GM23338 (cell line): ENCODE measurements around the gene DDIT3. TPM values are rescaled to one million over a fixed set of nuclear protein-coding genes. Genes with fewer than 3 reads are reported as not detected.
A peak's percentile ranks its signal among the peaks of the same experiment; 100 is the strongest.

Experiments used
- ATAC-seq: fragments of 200-7000 bp; cut with Tn5 transposase; 3 replicates; pipeline ENCODE4 v1.9.1; 2020
- DNase-seq: peaks from one replicate; pipeline ENCODE4 v3.0.0-alpha.2; 2015; ENCODE audit warnings: low spot score
- H2AFZ ChIP-seq: fragments of 200-600 bp; sonication (generic); 2 replicates; pipeline ENCODE4 v1.8.0; 2016; ENCODE audit warnings: antibody characterized with exemption, mild to moderate bottlenecking, moderate library complexity
- H3F3A ChIP-seq: fragments of 200-600 bp; sonication (generic); replicated peaks from 2 replicates; pipeline ENCODE4 v1.8.0; 2017; ENCODE audit warnings: antibody characterized with exemption, mixed run types, low read depth
- H3K27ac ChIP-seq: fragments of 200-600 bp; sonication (generic); 2 replicates; pipeline ENCODE4 v1.6.1; 2016; ENCODE audit warnings: low read depth
- H3K27me3 ChIP-seq: fragments of 200-600 bp; sonication (generic); 2 replicates; pipeline ENCODE4 v1.8.0; 2016; ENCODE audit warnings: mild to moderate bottlenecking, mixed run types, moderate library complexity; ENCODE audit not compliant: insufficient read depth
- H3K36me3 ChIP-seq: fragments of 200-600 bp; sonication (generic); 2 replicates; pipeline ENCODE4 v1.8.0; 2016; ENCODE audit warnings: mild to moderate bottlenecking; ENCODE audit not compliant: insufficient read depth
- H3K4me1 ChIP-seq: fragments of 200-600 bp; sonication (generic); 2 replicates; pipeline ENCODE4 v1.8.0; 2016; ENCODE audit warnings: mild to moderate bottlenecking, moderate library complexity; ENCODE audit not compliant: insufficient read depth
- H3K4me2 ChIP-seq: fragments of 200-600 bp; sonication (generic); 2 replicates; pipeline ENCODE4 v1.7.1; 2017; ENCODE audit warnings: mixed run types
- H3K4me3 ChIP-seq: fragments of 200-600 bp; sonication (generic); 2 replicates; pipeline ENCODE4 v1.6.1; 2016; ENCODE audit warnings: mixed run types
- H3K79me2 ChIP-seq: fragments of 200-600 bp; sonication (generic); replicated peaks from 2 replicates; pipeline ENCODE4 v1.8.0; 2017; ENCODE audit warnings: mild to moderate bottlenecking; ENCODE audit not compliant: insufficient read depth
- H3K9me2 ChIP-seq: fragments of 200-600 bp; sonication (generic); 2 replicates; pipeline ENCODE4 v1.8.0; 2017; ENCODE audit not compliant: insufficient read depth
- H4K20me1 ChIP-seq: fragments of 200-600 bp; sonication (generic); replicated peaks from 2 replicates; pipeline ENCODE4 v1.8.0; 2017; ENCODE audit warnings: mild to moderate bottlenecking; ENCODE audit not compliant: insufficient read depth
- H3K27ac Mint-ChIP-seq: 2 replicates; pipeline ENCODE4 v1.8.0; 2020; ENCODE audit warnings: inconsistent platforms, mild to moderate bottlenecking, moderate library complexity, mixed read lengths
- H3K27me3 Mint-ChIP-seq: 3 replicates; pipeline ENCODE4 v1.8.0; 2022; ENCODE audit warnings: low read depth, mild to moderate bottlenecking, moderate library complexity, mixed read lengths, inconsistent platforms; ENCODE audit not compliant: insufficient read depth, poor library complexity
- H3K36me3 Mint-ChIP-seq: 3 replicates; pipeline ENCODE4 v1.8.0; 2021; ENCODE audit warnings: low read depth, mild to moderate bottlenecking, inconsistent platforms, moderate library complexity, mixed read lengths
- H3K4me1 Mint-ChIP-seq: 3 replicates; pipeline ENCODE4 v1.8.0; 2020; ENCODE audit warnings: mild to moderate bottlenecking, inconsistent platforms, mixed read lengths
- H3K4me3 Mint-ChIP-seq: 3 replicates; pipeline ENCODE4 v1.8.0; 2021; ENCODE audit warnings: moderate library complexity, mild to moderate bottlenecking, inconsistent platforms, mixed read lengths
- H3K9me3 Mint-ChIP-seq: 3 replicates; pipeline ENCODE4 v1.8.0; 2020; ENCODE audit warnings: moderate library complexity, mild to moderate bottlenecking, inconsistent platforms, mixed read lengths
- CTCF ChIP-seq, 2 experiments: fragments of 200-600 bp in 1 of 2; sonication (generic) in 1 of 2; conservative IDR thresholded peaks; 2 replicates each; pipeline versions ENCODE4 v1.5.1 to v1.6.1; 2016 to 2017; ENCODE audit warnings: antibody characterized with exemption in 2 of 2, low read depth in 2 of 2, mild to moderate bottlenecking in 2 of 2, moderate library complexity in 1 of 2
- ETS1 ChIP-seq: IDR thresholded peaks from 2 replicates; pipeline ENCODE4 v1.6.1; 2016; ENCODE audit warnings: antibody characterized with exemption
- EZH2phosphoT487 ChIP-seq: fragments of 200-600 bp; sonication (generic); IDR thresholded peaks from one replicate; pipeline ENCODE4 v1.8.1; 2018; ENCODE audit warnings: antibody characterized with exemption; ENCODE audit not compliant: unreplicated experiment
- POLR2AphosphoS5 ChIP-seq: IDR thresholded peaks from 2 replicates; pipeline ENCODE4 v1.6.1; 2016; ENCODE audit warnings: antibody characterized with exemption, low read depth
- STAT1 ChIP-seq: IDR thresholded peaks from one replicate; pipeline ENCODE4 v1.6.1; 2016; ENCODE audit warnings: antibody characterized with exemption; ENCODE audit not compliant: unreplicated experiment
- ZNF114 ChIP-seq: fragments of 250-450 bp; sonication (Bioruptor Pico); IDR thresholded peaks from 2 replicates; pipeline ENCODE4 v1.5.0; 2020; ENCODE audit warnings: mild to moderate bottlenecking, moderate library complexity
- polyA plus RNA-seq: library from polyadenylated mRNA; unstranded; fragments of >200 nt; fragmentation: Nextera tagmentation; extraction: Ambion mirVana; gene quantifications from 2 replicates; pipeline ENCODE4 v1.2.1, GENCODE V29; 2016
- total RNA-seq: library from RNA; depleted of rRNA; stranded (reverse); fragments of >200 nt; shearing (Covaris generic); gene quantifications from 2 replicates; pipeline ENCODE4 v1.2.3, GENCODE V29; 2014
- TF ChIP-seq, protein P1 (sequence below): IDR thresholded peaks from one replicate; pipeline ENCODE4 v1.6.1; 2018; ENCODE audit warnings: antibody characterized with exemption; ENCODE audit not compliant: unreplicated experiment

DDIT3 gene
- total and polyA plus RNA-seq, 2 experiments from 2014 or later, result 3.9 to 12.5 TPM

GRCh38 chr12:57543581-57543980, 23.3 kb upstream of the DDIT3 start:
- Histone ChIP-seq H3K9me2 (no peaks in the 10 kb centered on the region), H3K4me2 (no peak overlapping the region), H3K4me1 (peaks cover 7% of the 10 kb centered on the region; the same call in 1 of the 2 replicates), H2AFZ (no peak overlapping the region), H4K20me1 (peaks cover 16% of the 10 kb centered on the region; the same call in 1 of the 2 replicates), H3K36me3 (peaks cover 6% of the 10 kb centered on the region; the same call in 1 of the 2 replicates), H3K79me2 (peaks cover 25% of the 10 kb centered on the region), H3F3A (peaks cover 6% of the 10 kb centered on the region; the same call in 1 of the 2 replicates), H3K27ac (no peak overlapping the region), H3K27me3 (peaks cover 9% of the 10 kb centered on the region), H3K4me3 (no peak overlapping the region)
- DNase-seq, result no peak
- TF ChIP-seq EZH2phosphoT487 (no peak), POLR2AphosphoS5 (no peak), ZNF114 (CRISPR knock-in tag) (no peak), ETS1 (no peak), CTCF (conservative IDR thresholded peaks at IDR 0.05; ENCODE audit: low read depth in 2 of 2) (no peak), STAT1 (no peak)
- TF ChIP-seq, protein P1, sequence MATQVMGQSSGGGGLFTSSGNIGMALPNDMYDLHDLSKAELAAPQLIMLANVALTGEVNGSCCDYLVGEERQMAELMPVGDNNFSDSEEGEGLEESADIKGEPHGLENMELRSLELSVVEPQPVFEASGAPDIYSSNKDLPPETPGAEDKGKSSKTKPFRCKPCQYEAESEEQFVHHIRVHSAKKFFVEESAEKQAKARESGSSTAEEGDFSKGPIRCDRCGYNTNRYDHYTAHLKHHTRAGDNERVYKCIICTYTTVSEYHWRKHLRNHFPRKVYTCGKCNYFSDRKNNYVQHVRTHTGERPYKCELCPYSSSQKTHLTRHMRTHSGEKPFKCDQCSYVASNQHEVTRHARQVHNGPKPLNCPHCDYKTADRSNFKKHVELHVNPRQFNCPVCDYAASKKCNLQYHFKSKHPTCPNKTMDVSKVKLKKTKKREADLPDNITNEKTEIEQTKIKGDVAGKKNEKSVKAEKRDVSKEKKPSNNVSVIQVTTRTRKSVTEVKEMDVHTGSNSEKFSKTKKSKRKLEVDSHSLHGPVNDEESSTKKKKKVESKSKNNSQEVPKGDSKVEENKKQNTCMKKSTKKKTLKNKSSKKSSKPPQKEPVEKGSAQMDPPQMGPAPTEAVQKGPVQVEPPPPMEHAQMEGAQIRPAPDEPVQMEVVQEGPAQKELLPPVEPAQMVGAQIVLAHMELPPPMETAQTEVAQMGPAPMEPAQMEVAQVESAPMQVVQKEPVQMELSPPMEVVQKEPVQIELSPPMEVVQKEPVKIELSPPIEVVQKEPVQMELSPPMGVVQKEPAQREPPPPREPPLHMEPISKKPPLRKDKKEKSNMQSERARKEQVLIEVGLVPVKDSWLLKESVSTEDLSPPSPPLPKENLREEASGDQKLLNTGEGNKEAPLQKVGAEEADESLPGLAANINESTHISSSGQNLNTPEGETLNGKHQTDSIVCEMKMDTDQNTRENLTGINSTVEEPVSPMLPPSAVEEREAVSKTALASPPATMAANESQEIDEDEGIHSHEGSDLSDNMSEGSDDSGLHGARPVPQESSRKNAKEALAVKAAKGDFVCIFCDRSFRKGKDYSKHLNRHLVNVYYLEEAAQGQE, result no peak
- Mint-ChIP-seq H3K27ac (peak overlapping the region; percentile 23; the same call in 1 of the 2 replicates), H3K36me3 (peaks cover 12% of the 10 kb centered on the region), H3K27me3 (peaks cover 6% of the 10 kb centered on the region), H3K4me1 (peaks cover 20% of the 10 kb centered on the region), H3K4me3 (no peak overlapping the region; the same call in 2 of the 3 replicates), H3K9me3 (no peaks in the 10 kb centered on the region)
- ATAC-seq, result no peak

DNA sequence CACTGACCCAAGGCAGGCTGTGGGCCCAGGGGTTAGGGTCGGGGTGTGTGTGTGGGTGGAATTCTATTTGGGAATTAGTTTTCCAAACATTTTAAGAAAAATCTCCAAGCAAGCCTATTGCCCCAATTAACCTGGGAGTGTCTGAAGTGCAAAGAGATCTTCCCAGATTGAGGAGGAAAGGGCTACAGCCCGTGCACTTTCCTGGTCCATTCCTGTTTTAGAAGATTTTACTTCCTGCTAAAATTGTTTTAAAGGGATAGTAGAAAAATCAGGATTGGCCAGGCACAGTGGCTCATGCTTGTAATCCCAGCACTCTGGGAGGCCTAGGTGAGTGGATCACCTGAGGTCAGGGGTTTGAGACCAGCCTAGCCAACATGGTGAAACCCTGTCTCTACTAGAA, 21.4 kb upstream of the DDIT3 start:
- Mint-ChIP-seq H3K4me1 (peaks cover 20% of the 10 kb centered on the region), H3K27me3 (peaks cover 1% of the 10 kb centered on the region), H3K4me3 (no peak overlapping the region), H3K9me3 (no peaks in the 10 kb centered on the region), H3K27ac (no peak overlapping the region), H3K36me3 (peaks cover 16% of the 10 kb centered on the region)
- 0 out of 2 replicates have a peak, but pooled peaks cover 5% of the 10 kb centered on the region for H3F3A ChIP-seq
- H3K27ac ChIP-seq, result no peak overlapping the region
- H3K27me3 ChIP-seq, result no peaks in the 10 kb centered on the region
- DNase-seq (no peak), ATAC-seq (no peak)
- H2AFZ ChIP-seq, result no peak overlapping the region
- no peaks in the 10 kb centered on the region for H3K9me2 ChIP-seq
- peaks cover 24% of the 10 kb centered on the region for H3K79me2 ChIP-seq
- H3K36me3 ChIP-seq, result peaks cover 6% of the 10 kb centered on the region; the same call in 1 of the 2 replicates
- H4K20me1 ChIP-seq, result peaks cover 20% of the 10 kb centered on the region; the same call in 1 of the 2 replicates
- H3K4me1 ChIP-seq, result peaks cover 7% of the 10 kb centered on the region; the same call in 1 of the 2 replicates
- H3K4me2 ChIP-seq, result no peak overlapping the region
- H3K4me3 ChIP-seq, result no peak overlapping the region
- no peak for TF ChIP-seq STAT1
- TF ChIP-seq, protein P1, result no peak
- no peak for TF ChIP-seq CTCF (conservative IDR thresholded peaks at IDR 0.05; ENCODE audit: low read depth in 2 of 2)
